WTC11 (cell line): Measurements from ENCODE around the gene CGNL1. TPM values are rescaled to one million over a fixed set of nuclear protein-coding genes. Genes with fewer than 3 reads are reported as not detected.

Source experiments
- ATAC-seq: fragments of 200-7000 bp; cut with Tn5 transposase; 2 replicates; pipeline ENCODE4 v1.10.0; 2021; ENCODE audit warnings: mild to moderate bottlenecking, moderate library complexity
- CTCF ChIA-PET: fragments of 300-600 bp; sonication (Branson Sonifier 250); formaldehyde crosslinking; loops from one replicate; lab custom pipeline; 2021; ENCODE audit warnings: antibody characterized with exemption; lab: Charles Lee
- POLR2A ChIA-PET: fragments of 350-600 bp; sonication (Branson Sonifier 250); formaldehyde crosslinking; loops from one replicate; lab custom pipeline; 2021; ENCODE audit warnings: antibody characterized with exemption; lab: Charles Lee
- DNase-seq: peaks from one replicate; pipeline ENCODE4 v3.0.0; 2021; ENCODE audit warnings: low spot score
- H3K27ac Mint-ChIP-seq: 2 replicates; pipeline ENCODE4 v1.8.0; 2021; ENCODE audit warnings: mixed read lengths
- H3K27me3 Mint-ChIP-seq: 2 replicates; pipeline ENCODE4 v1.8.0; 2021; ENCODE audit warnings: low read depth, mild to moderate bottlenecking, moderate library complexity, mixed read lengths
- H3K36me3 Mint-ChIP-seq: 2 replicates; pipeline ENCODE4 v1.8.0; 2021; ENCODE audit warnings: mixed read lengths
- H3K4me1 Mint-ChIP-seq: 2 replicates; pipeline ENCODE4 v1.8.0; 2022; ENCODE audit warnings: mixed read lengths
- H3K4me3 Mint-ChIP-seq: 2 replicates; pipeline ENCODE4 v1.8.0; 2021; ENCODE audit warnings: mild to moderate bottlenecking, moderate library complexity, mixed read lengths
- H3K9me3 Mint-ChIP-seq: 2 replicates; pipeline ENCODE4 v1.8.0; 2021; ENCODE audit warnings: mixed read lengths
- ATF2 ChIP-seq: sonication (generic); formaldehyde crosslinking; IDR thresholded peaks from 2 replicates; pipeline ENCODE4 v1.8.1; 2022; ENCODE audit warnings: low read depth, missing genetic modification reagents, borderline replicate concordance
- CBFB ChIP-seq: sonication (generic); formaldehyde crosslinking; IDR thresholded peaks from 2 replicates; pipeline ENCODE4 v1.8.1; 2022; ENCODE audit warnings: mild to moderate bottlenecking, low read depth, missing genetic modification reagents
- CREM ChIP-seq: sonication (generic); formaldehyde crosslinking; IDR thresholded peaks from 2 replicates; pipeline ENCODE4 v1.8.1; 2022; ENCODE audit warnings: mild to moderate bottlenecking, missing genetic modification reagents, moderate library complexity
- ELF4 ChIP-seq: sonication (generic); formaldehyde crosslinking; IDR thresholded peaks from 2 replicates; pipeline ENCODE4 v1.8.1; 2022; ENCODE audit warnings: low read depth, mild to moderate bottlenecking, moderate library complexity, missing genetic modification reagents
- ETV6 ChIP-seq: sonication (generic); formaldehyde crosslinking; IDR thresholded peaks from 2 replicates; pipeline ENCODE4 v1.8.1; 2022; ENCODE audit warnings: mild to moderate bottlenecking, missing genetic modification reagents
- GABPB1 ChIP-seq: sonication (generic); formaldehyde crosslinking; IDR thresholded peaks from 2 replicates; pipeline ENCODE4 v1.8.1; 2023; ENCODE audit warnings: mild to moderate bottlenecking, missing genetic modification reagents
- GTF2I ChIP-seq: fragments of 250-450 bp; sonication (Bioruptor Pico); conservative IDR thresholded peaks from 2 replicates; pipeline ENCODE4 v1.4.0; 2021; ENCODE audit warnings: mild to moderate bottlenecking
- HMGXB4 ChIP-seq: sonication (generic); formaldehyde crosslinking; IDR thresholded peaks from 2 replicates; pipeline ENCODE4 v1.8.1; 2023; ENCODE audit warnings: mild to moderate bottlenecking, moderate library complexity, missing genetic modification reagents
- JAZF1 ChIP-seq: fragments of 250-450 bp; sonication (Bioruptor Pico); IDR thresholded peaks from 2 replicates; pipeline ENCODE4 v1.9.0; 2021; ENCODE audit warnings: moderate library complexity, mild to moderate bottlenecking, inconsistent platforms
- JUN ChIP-seq: sonication (generic); formaldehyde crosslinking; IDR thresholded peaks from 2 replicates; pipeline ENCODE4 v1.8.0; 2023; ENCODE audit warnings: mild to moderate bottlenecking, missing genetic modification reagents
- KAT7 ChIP-seq: sonication (generic); formaldehyde crosslinking; IDR thresholded peaks from 2 replicates; pipeline ENCODE4 v1.8.1; 2023; ENCODE audit warnings: missing genetic modification reagents, mild to moderate bottlenecking, borderline replicate concordance
- OVOL2 ChIP-seq: fragments of 250-450 bp; sonication (Bioruptor Pico); IDR thresholded peaks from 2 replicates; pipeline ENCODE4 v1.9.0; 2021; ENCODE audit warnings: mild to moderate bottlenecking, borderline replicate concordance
- PREB ChIP-seq: sonication (generic); formaldehyde crosslinking; IDR thresholded peaks from 2 replicates; pipeline ENCODE4 v1.8.1; 2022; ENCODE audit warnings: mild to moderate bottlenecking, missing genetic modification reagents, moderate library complexity, borderline replicate concordance
- SMAD4 ChIP-seq: sonication (generic); formaldehyde crosslinking; IDR thresholded peaks from 2 replicates; pipeline ENCODE4 v1.8.0; 2022; ENCODE audit warnings: mild to moderate bottlenecking, missing genetic modification reagents
- ZBTB21 ChIP-seq: sonication (generic); formaldehyde crosslinking; IDR thresholded peaks from 2 replicates; pipeline ENCODE4 v1.8.1; 2023; ENCODE audit warnings: mild to moderate bottlenecking, missing genetic modification reagents, borderline replicate concordance
- ZBTB43 ChIP-seq: sonication (generic); formaldehyde crosslinking; IDR thresholded peaks from 2 replicates; pipeline ENCODE4 v1.8.1; 2023; ENCODE audit warnings: mild to moderate bottlenecking, missing genetic modification reagents
- ZMAT4 ChIP-seq: fragments of 250-450 bp; sonication (Bioruptor Pico); IDR thresholded peaks from 2 replicates; pipeline ENCODE4 v1.9.0; 2021; ENCODE audit warnings: mild to moderate bottlenecking
- ZNF138 ChIP-seq: sonication (generic); formaldehyde crosslinking; conservative IDR thresholded peaks from 2 replicates; pipeline ENCODE4 v1.8.1; 2022; ENCODE audit warnings: mild to moderate bottlenecking, moderate library complexity, missing genetic modification reagents
- ZNF219 ChIP-seq: sonication (generic); formaldehyde crosslinking; IDR thresholded peaks from 2 replicates; pipeline ENCODE4 v1.8.0; 2023; ENCODE audit warnings: missing genetic modification reagents, mild to moderate bottlenecking, borderline replicate concordance
- ZNF232 ChIP-seq: sonication (generic); formaldehyde crosslinking; IDR thresholded peaks from 2 replicates; pipeline ENCODE4 v1.8.0; 2022; ENCODE audit warnings: mild to moderate bottlenecking, missing genetic modification reagents
- ZNF396 ChIP-seq: fragments of 250-450 bp; sonication (Bioruptor Pico); IDR thresholded peaks from 2 replicates; pipeline ENCODE4 v1.8.0; 2021; ENCODE audit warnings: mild to moderate bottlenecking, moderate library complexity, borderline replicate concordance
- ZNF425 ChIP-seq: fragments of 250-450 bp; sonication (Bioruptor Pico); conservative IDR thresholded peaks from 2 replicates; pipeline ENCODE4 v1.9.0; 2021; ENCODE audit warnings: mild to moderate bottlenecking
- total RNA-seq: library from RNA; stranded (reverse); gene quantifications from 3 replicates; pipeline ENCODE4 v1.2.3, GENCODE V29; 2021

CGNL1 gene
- total RNA-seq, 1 experiment from 2014 or later: 57.3 TPM

GRCh38 chr15:57505949-57506391 is 129.7 kb downstream of the CGNL1 start:
- H3K9me3 Mint-ChIP-seq: no peaks in the 10 kb centered on the region
- H3K4me1 Mint-ChIP-seq: peaks cover 52% of the 10 kb centered on the region
- no peak overlapping the region for H3K4me3 Mint-ChIP-seq
- H3K36me3 Mint-ChIP-seq: no peaks in the 10 kb centered on the region
- CTCF ChIA-PET: interaction anchor here (0.5 to 5.5 kb wide), 32 partner anchors 11 to 359 kb away, joined by 3 to 81 read pairs (median 4); partner anchors contain the start of gene CGNL1
- POLR2A ChIA-PET: no interaction called here
- 0 out of 2 replicates have a peak, but pooled peaks have one; percentile 22 for TF ChIP-seq HMGXB4 (CRISPR knock-in tag)
- TF ChIP-seq KAT7 (CRISPR knock-in tag): no peak
- DNase-seq (no peak), ATAC-seq (peak; percentile 11)
- H3K27me3 Mint-ChIP-seq: no peaks in the 10 kb centered on the region
- peak overlapping the region; percentile 31; the same call in 1 of the 2 replicates for H3K27ac Mint-ChIP-seq

- H3K4me1 Mint-ChIP-seq: peaks cover 49% of the 10 kb centered on the region
- peak overlapping the region; percentile 31; the same call in 1 of the 2 replicates for H3K27ac Mint-ChIP-seq
- CTCF ChIA-PET: interaction anchor here (0.5 to 5.5 kb wide), 30 partner anchors 11 to 360 kb away, joined by 3 to 81 read pairs (median 4); partner anchors contain the start of gene CGNL1
- H3K9me3 Mint-ChIP-seq: no peaks in the 10 kb centered on the region
- TF ChIP-seq SMAD4 (CRISPR knock-in tag) (no peak), OVOL2 (CRISPR knock-in tag) (no peak), ZNF138 (CRISPR knock-in tag) (no peak), ZNF425 (no peak), CREM (CRISPR knock-in tag) (no peak), ZBTB21 (CRISPR knock-in tag) (no peak), ZNF232 (CRISPR knock-in tag) (no peak), ZMAT4 (CRISPR knock-in tag) (no peak), JUN (CRISPR knock-in tag) (no peak), GABPB1 (CRISPR knock-in tag) (no peak), JAZF1 (CRISPR knock-in tag) (no peak), ETV6 (CRISPR knock-in tag) (no peak), CBFB (CRISPR knock-in tag) (no peak), ZBTB43 (CRISPR knock-in tag) (no peak), GTF2I (CRISPR knock-in tag) (no peak), ELF4 (CRISPR knock-in tag) (no peak), PREB (CRISPR knock-in tag) (no peak), ATF2 (CRISPR knock-in tag) (no peak), ZNF219 (CRISPR knock-in tag) (no peak), ZNF396 (no peak)
- H3K36me3 Mint-ChIP-seq: no peaks in the 10 kb centered on the region
- no peak overlapping the region for H3K4me3 Mint-ChIP-seq
- peak; percentile 55 for DNase-seq
- no peaks in the 10 kb centered on the region for H3K27me3 Mint-ChIP-seq
- POLR2A ChIA-PET: no interaction called here
- ATAC-seq: peak; percentile 66
Measured at GRCh38 chr15:57506422-57506821, 130.1 kb downstream of the CGNL1 start.
